Prostate gland (tissue), 2 donors: ENCODE results near the gene ANKRD13D. TPM values are rescaled to one million over a fixed set of nuclear protein-coding genes. Genes with fewer than 3 reads are reported as not detected.

Source experiments
- DNase-seq: peaks from one replicate; pipeline ENCODE4 v3.0.0-alpha.2; 2019; ENCODE audit warnings: low spot score
- H3K27ac ChIP-seq, 2 donors: fragments of 200-600 bp; sonication (generic); 2 replicates each; pipeline ENCODE4 v1.5.1; 2017 to 2019
- H3K27me3 ChIP-seq: fragments of 200-600 bp; sonication (generic); replicated peaks from 2 replicates; pipeline ENCODE4 v1.5.1; 2019; ENCODE audit not compliant: insufficient read depth
- H3K36me3 ChIP-seq, 2 donors: fragments of 200-600 bp; sonication (generic); 1 replicate in 1 of 2; 2 replicates in 1 of 2; pipeline versions ENCODE4 v1.5.1 to v1.8.1; 2017 to 2019
- H3K4me1 ChIP-seq: fragments of 200-600 bp; sonication (generic); replicated peaks from 2 replicates; pipeline ENCODE4 v1.5.1; 2019
- H3K4me3 ChIP-seq, 2 donors: fragments of 200-600 bp; sonication (generic); 2 replicates each; pipeline ENCODE4 v1.5.1; 2017 to 2019
- H3K9me3 ChIP-seq: fragments of 200-600 bp; sonication (generic); 2 replicates; pipeline ENCODE4 v1.5.1; 2017
- CTCF ChIP-seq, 4 experiments: fragments of 200-600 bp in 2 of 4; fragments of 450-650 bp in 2 of 4; sonication (generic) in 2 of 4; IDR thresholded peaks; 1 replicate in 3 of 4; 2 replicates in 1 of 4; pipeline ENCODE4 v1.5.1; 2016 to 2019; ENCODE audit warnings: antibody characterized with exemption in 4 of 4, mild to moderate bottlenecking in 2 of 4, moderate library complexity in 2 of 4
- POLR2A ChIP-seq: fragments of 450-650 bp; IDR thresholded peaks from one replicate; pipeline ENCODE4 v1.6.1; 2016; ENCODE audit warnings: antibody characterized with exemption, mild to moderate bottlenecking
- POLR2AphosphoS5 ChIP-seq: sonication (generic); formaldehyde crosslinking; IDR thresholded peaks from one replicate; pipeline ENCODE4 v1.6.1; 2017; ENCODE audit warnings: antibody characterized with exemption
- WGBS: methylation state at CpG from one replicate; pipeline ENCODE4 v1.1.5; 2018; 5-methylcytosine and 5-hydroxymethylcytosine counted together
- intact Hi-C: fragments of 100-400 bp; cut with DNase I; formaldehyde crosslinking; loops from one replicate; pipeline ENCODE4 v1.14.2; 2022
- total RNA-seq, 2 donors: library from RNA; depleted of rRNA; stranded (reverse); fragments of >200 nt; gene quantifications; one replicate each; pipeline ENCODE4 v1.1.0, GENCODE V29; 2016

The ANKRD13D gene
- total RNA-seq, 2 donors from 2014 or later, result 35.9 to 75.3 TPM

GRCh38 chr11:67288198-67288451 lies 978 bp upstream of the ANKRD13D start:
- WGBS, result 36% methylated on average over 4 of the region's 4 CpGs
- peaks cover 11% of the 10 kb centered on the region for H3K4me1 ChIP-seq
- peak overlapping the region; percentile 63 to 74 for H3K4me3 ChIP-seq
- intact Hi-C loops, result no loop called here
- no peaks in the 10 kb centered on the region for H3K27me3 ChIP-seq
- peaks cover 24 to 33% of the 10 kb centered on the region in 2 donors for H3K36me3 ChIP-seq
- peak overlapping the region; percentile 89 to 93 for H3K27ac ChIP-seq
- no peak for DNase-seq
- H3K9me3 ChIP-seq, result no peaks in the 10 kb centered on the region
- no peak for TF ChIP-seq POLR2A
- no peak for TF ChIP-seq CTCF (IDR thresholded peaks at IDR 0.05)
- no peak for TF ChIP-seq POLR2AphosphoS5

- H3K4me3 ChIP-seq, result peak overlapping the region; percentile 63 to 74
- peaks cover 23 to 27% of the 10 kb centered on the region in 2 donors for H3K36me3 ChIP-seq
- peaks cover 11% of the 10 kb centered on the region for H3K4me1 ChIP-seq
- H3K27me3 ChIP-seq, result no peaks in the 10 kb centered on the region
- whole genome bisulfite sequencing, result under 1% methylated on average over 49 of the region's 87 CpGs
- intact Hi-C loops, result no loop called here
- H3K9me3 ChIP-seq, result no peaks in the 10 kb centered on the region
- peak; percentile 83 for DNase-seq
- H3K27ac ChIP-seq, result peak overlapping the region; percentile 89 to 93
- TF ChIP-seq POLR2AphosphoS5, result peak; percentile 72
- peak; percentile 49 for TF ChIP-seq POLR2A
- peak in 3 of 4 experiments; percentile 24 to 69 (median 62) for TF ChIP-seq CTCF (IDR thresholded peaks at IDR 0.05)
Observed at GRCh38 chr11:67288452-67289225, 464 bp upstream of the ANKRD13D start.

GRCh38 chr11:67289651-67290479 lies 762 bp downstream of the ANKRD13D start:
- intact Hi-C loops, result no loop called here
- no peaks in the 10 kb centered on the region for H3K9me3 ChIP-seq
- H3K4me1 ChIP-seq, result peaks cover 11% of the 10 kb centered on the region
- DNase-seq, result no peak
- TF ChIP-seq CTCF (IDR thresholded peaks at IDR 0.05), result no peak
- TF ChIP-seq POLR2A, result no peak
- no peak for TF ChIP-seq POLR2AphosphoS5
- H3K36me3 ChIP-seq, result peaks cover 11 to 15% of the 10 kb centered on the region in 2 donors
- peak overlapping the region; percentile 63 to 74 for H3K4me3 ChIP-seq
- WGBS, result 14% methylated on average over 29 of the region's 36 CpGs
- peak overlapping the region; percentile 72 to 93 for H3K27ac ChIP-seq
- H3K27me3 ChIP-seq, result no peaks in the 10 kb centered on the region

- peaks cover 3 to 6% of the 10 kb centered on the region in 2 donors for H3K36me3 ChIP-seq
- peaks cover 11% of the 10 kb centered on the region for H3K4me1 ChIP-seq
Observed at GRCh38 chr11:67290801-67291200, 1.7 kb downstream of the ANKRD13D start.

More at GRCh38 chr11:67290801-67291200, 1.7 kb downstream of the ANKRD13D start:
- 62% methylated on average over 7 of the region's 7 CpGs for WGBS
- intact Hi-C loops, result no loop called here
- Histone ChIP-seq H3K27ac (no peak overlapping the region), H3K27me3 (no peaks in the 10 kb centered on the region), H3K4me3 (no peak overlapping the region), H3K9me3 (no peaks in the 10 kb centered on the region)
- TF ChIP-seq POLR2A, result no peak
- TF ChIP-seq POLR2AphosphoS5, result no peak
- TF ChIP-seq CTCF (IDR thresholded peaks at IDR 0.05), result no peak
- DNase-seq, result no peak
